GM10266 (cell line): Measurements from ENCODE around the gene WDR86.
A peak's percentile ranks its signal among the peaks of the same experiment; 100 is the strongest.

ENCODE experiments used
- DNase-seq: peaks from one replicate; pipeline ENCODE4 v3.0.0; 2012; ENCODE audit errors: extremely low spot score
- TF ChIP-seq, protein P1 (sequence below): IDR thresholded peaks from 2 replicates; pipeline ENCODE4 v1.5.1; 2012; ENCODE audit warnings: mild to moderate bottlenecking, low read depth; ENCODE audit not compliant: control insufficient read depth, insufficient read depth; ENCODE audit errors: missing control alignments

WDR86 gene

DNA sequence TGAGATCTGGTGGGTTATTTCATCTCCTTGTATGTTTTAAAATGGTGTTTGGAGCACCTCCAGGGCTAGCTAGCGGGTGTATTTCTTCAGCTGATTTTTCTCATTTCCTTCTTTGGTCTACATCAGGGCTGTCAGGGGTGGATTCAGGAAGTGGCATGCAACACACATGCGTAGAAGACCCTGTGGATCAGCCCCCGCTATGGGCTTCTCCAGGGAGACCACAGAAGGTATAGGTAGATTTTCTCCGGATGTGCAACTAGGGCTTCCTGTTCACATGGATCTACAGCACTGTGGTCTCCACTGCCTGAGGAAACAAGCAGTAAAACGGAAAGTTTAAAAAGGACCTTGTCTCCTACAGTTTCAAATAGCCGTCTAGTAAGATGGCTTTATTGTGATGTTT lies 57.9 kb downstream of the WDR86 start:
- DNase-seq = peak; percentile 59
- TF ChIP-seq, protein P1, sequence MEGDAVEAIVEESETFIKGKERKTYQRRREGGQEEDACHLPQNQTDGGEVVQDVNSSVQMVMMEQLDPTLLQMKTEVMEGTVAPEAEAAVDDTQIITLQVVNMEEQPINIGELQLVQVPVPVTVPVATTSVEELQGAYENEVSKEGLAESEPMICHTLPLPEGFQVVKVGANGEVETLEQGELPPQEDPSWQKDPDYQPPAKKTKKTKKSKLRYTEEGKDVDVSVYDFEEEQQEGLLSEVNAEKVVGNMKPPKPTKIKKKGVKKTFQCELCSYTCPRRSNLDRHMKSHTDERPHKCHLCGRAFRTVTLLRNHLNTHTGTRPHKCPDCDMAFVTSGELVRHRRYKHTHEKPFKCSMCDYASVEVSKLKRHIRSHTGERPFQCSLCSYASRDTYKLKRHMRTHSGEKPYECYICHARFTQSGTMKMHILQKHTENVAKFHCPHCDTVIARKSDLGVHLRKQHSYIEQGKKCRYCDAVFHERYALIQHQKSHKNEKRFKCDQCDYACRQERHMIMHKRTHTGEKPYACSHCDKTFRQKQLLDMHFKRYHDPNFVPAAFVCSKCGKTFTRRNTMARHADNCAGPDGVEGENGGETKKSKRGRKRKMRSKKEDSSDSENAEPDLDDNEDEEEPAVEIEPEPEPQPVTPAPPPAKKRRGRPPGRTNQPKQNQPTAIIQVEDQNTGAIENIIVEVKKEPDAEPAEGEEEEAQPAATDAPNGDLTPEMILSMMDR = no peak

DNA sequence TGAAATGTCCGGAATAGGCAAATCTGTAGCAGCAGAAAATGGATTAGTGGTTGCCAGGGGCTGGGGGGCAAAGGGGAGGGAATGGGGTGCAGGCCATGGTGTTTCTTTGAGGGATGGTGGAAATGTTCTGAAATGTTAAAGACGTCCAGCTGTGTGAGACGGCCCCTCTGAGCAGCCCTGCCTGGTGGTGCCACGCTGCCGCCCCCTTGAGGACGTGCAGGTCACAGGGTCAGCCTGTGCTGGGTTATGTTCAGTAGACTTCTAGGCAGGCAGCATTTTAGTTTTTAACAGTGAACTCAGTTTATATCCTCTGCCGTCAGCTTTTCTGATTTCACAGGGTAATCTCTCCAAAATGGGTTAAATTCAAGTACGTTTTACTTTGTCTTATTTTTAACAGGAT lies 58.8 kb downstream of the WDR86 start:
- DNase-seq = peak; percentile 25

DNA sequence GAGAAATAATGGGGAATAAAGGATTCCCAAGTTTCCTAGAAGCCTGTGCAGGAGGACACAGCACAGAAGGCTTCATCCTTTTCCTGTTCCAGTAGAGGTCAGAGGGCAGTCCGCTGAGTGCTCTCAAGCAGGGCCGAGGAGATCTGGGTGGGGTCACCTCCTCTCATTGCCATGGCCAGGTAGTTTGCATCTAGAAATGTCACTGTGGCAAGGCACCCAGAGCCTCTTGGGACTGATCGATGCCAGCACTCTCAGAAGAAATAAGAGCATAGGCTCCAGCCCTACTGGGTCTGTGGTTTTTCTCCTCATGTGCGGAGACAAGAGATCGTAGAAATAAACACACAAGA lies 60.4 kb downstream of the WDR86 start:
- no peak for DNase-seq
- TF ChIP-seq, protein P1 = no peak

More for the DNA sequence above, 58.8 kb downstream of the WDR86 start:
- TF ChIP-seq, protein P1 = peak; percentile 77

- no peak for DNase-seq
- TF ChIP-seq, protein P1 = no peak
These were observed 60.9 kb downstream of the WDR86 start for GRCh38 chr7:151348970-151349369.

DNA sequence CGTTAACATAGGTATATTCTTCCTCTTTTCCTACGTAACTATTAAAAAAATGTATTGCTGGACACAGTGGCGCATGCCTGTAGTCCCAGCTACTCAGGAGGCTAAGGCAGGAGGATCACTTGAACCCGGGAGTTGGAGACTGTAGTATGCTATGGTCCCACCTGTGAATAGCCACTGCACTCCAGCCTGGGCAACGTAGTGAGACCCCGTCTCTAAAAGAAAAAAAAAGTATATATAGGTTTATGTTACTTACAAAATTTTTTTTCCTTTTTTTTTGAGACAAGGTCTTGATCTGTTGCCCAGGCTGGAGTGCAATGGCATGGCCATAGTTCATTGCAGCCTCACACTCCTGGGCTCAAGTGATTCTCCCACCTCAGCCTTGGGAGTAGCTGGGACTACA lies 62.6 kb downstream of the WDR86 start:
- TF ChIP-seq, protein P1 = no peak

DNA sequence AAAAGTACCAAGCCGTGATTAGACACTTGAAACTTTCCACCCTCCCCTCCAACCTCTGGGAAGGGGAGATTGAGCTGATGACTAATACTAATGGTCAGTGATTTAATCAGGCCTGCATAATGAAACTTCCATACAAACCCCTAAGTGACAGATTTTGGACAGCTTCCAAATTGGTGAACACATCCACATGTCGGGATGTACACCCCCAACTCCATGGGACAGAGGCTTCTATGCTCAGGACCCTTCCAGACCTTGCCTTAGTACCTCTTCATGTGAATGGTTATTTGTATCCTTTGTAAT lies 63.4 kb downstream of the WDR86 start:
- TF ChIP-seq, protein P1 = no peak
- DNase-seq = no peak

More for the DNA sequence above, 62.6 kb downstream of the WDR86 start:
- DNase-seq = no peak

DNA sequence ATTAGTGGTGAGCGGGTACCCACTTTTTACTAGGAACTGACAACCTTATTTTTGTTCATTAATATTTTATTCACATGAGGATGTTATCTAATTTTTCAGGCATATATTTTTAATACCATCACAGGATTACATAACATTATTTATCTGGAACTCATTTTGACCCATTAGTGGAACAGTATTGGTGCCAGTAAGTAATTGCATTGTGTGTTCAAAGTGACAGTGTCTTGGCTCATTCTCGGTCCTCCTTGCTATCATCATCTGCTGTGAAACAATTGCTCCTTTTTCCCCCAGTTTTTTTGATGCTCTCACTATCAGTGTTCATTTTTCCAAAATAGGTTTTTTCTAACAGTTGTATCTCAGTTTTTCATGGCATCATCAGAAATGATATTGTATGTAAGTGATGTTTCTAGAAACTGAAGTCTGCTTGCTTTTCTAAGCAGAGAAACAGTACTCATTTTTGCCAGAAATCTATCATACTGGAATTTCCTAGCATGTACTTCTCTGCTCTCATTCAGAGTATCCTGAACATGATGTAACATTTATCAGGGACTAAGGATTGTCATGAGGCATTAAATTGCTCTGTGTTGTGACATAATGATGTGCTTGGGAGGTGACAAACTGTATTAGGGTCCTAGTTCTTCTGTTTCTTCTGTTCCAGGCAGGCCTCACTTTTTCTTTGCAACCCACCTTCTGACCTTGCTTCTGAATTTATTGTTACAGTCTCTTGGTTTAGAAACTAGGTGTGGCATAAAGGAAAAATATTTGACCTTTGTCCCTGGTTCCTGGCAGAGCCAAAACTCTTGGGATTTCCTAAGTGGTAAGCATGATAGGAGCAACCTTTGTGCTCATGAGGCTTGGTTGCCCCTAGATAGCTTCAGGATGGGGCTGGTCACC lies 64.0 kb downstream of the WDR86 start:
- TF ChIP-seq, protein P1 = no peak
- DNase-seq = no peak
